PC-3 (cell line): Measurements from ENCODE around the gene FILIP1L. TPM values are rescaled to one million over a fixed set of nuclear protein-coding genes. Genes with fewer than 3 reads are reported as not detected.

ENCODE experiments used
- ATAC-seq: fragments of 200-7000 bp; cut with Tn5 transposase; 2 replicates; pipeline ENCODE4 v1.9.1; 2020; ENCODE audit warnings: mild to moderate bottlenecking, moderate library complexity
- BruUV-seq: library from RNA; stranded (reverse); fragments of 400-500 nt; replicated peaks from 2 replicates; lab custom pipeline; 2021; lab: Mats Ljungman, UMichigan
- CTCF ChIA-PET: fragments of 300-600 bp; sonication (Branson Sonifier 250); formaldehyde crosslinking; loops from one replicate; lab custom pipeline; 2022; ENCODE audit warnings: antibody characterized with exemption; lab: Charles Lee
- POLR2A ChIA-PET: fragments of 300-600 bp; sonication (Branson Sonifier 250); formaldehyde crosslinking; loops from one replicate; lab custom pipeline; 2022; ENCODE audit warnings: antibody characterized with exemption; ENCODE audit not compliant: unreplicated experiment; lab: Charles Lee
- DNase-seq: peaks from one replicate; pipeline ENCODE4 v3.0.0-alpha.2; 2015
- H2AFZ ChIP-seq: fragments of 300-600 bp; sonication (generic); 2 replicates; pipeline ENCODE4 v1.6.0; 2016; ENCODE audit warnings: antibody characterized with exemption, low read length
- H3F3A ChIP-seq: fragments of 300-600 bp; sonication (generic); one replicate; pipeline ENCODE4 v1.6.0; 2017; ENCODE audit warnings: antibody characterized with exemption, low read length, control low read depth, mild to moderate bottlenecking; ENCODE audit not compliant: unreplicated experiment
- H3K27ac ChIP-seq: fragments of 300-600 bp; sonication (generic); 2 replicates; pipeline ENCODE4 v1.5.1; 2016; ENCODE audit warnings: mild to moderate bottlenecking, low read length
- H3K27me3 ChIP-seq: fragments of 300-600 bp; sonication (generic); 2 replicates; pipeline ENCODE4 v1.6.1; 2016; ENCODE audit warnings: low read length, mixed read lengths
- H3K36me3 ChIP-seq: fragments of 300-600 bp; sonication (generic); 2 replicates; pipeline ENCODE4 v1.6.1; 2016; ENCODE audit warnings: low read depth, mixed run types, low read length, mixed read lengths
- H3K4me1 ChIP-seq: fragments of 300-600 bp; sonication (generic); 2 replicates; pipeline ENCODE4 v1.5.1; 2016; ENCODE audit warnings: low read length; ENCODE audit not compliant: insufficient read depth
- H3K4me2 ChIP-seq: fragments of 300-600 bp; sonication (generic); 2 replicates; pipeline ENCODE4 v1.6.0; 2016; ENCODE audit warnings: low read length
- H3K4me3 ChIP-seq: fragments of 300-600 bp; sonication (generic); 2 replicates; pipeline ENCODE4 v1.5.1; 2016; ENCODE audit warnings: mild to moderate bottlenecking, low read length, mixed read lengths
- H3K79me2 ChIP-seq: fragments of 300-600 bp; sonication (generic); 2 replicates; pipeline ENCODE4 v1.6.1; 2017; ENCODE audit warnings: low read length, mixed read lengths
- H3K9ac ChIP-seq: fragments of 300-600 bp; sonication (generic); 2 replicates; pipeline ENCODE4 v1.6.0; 2016; ENCODE audit warnings: mild to moderate bottlenecking, low read length
- H3K9me2 ChIP-seq: fragments of 300-600 bp; sonication (generic); replicated peaks from 2 replicates; pipeline ENCODE4 v1.6.1; 2016; ENCODE audit warnings: mixed run types, low read length, mixed read lengths
- H3K9me3 ChIP-seq: fragments of 300-600 bp; sonication (generic); 2 replicates; pipeline ENCODE4 v1.6.1; 2016; ENCODE audit warnings: low read length, mixed read lengths
- H4K20me1 ChIP-seq: fragments of 300-600 bp; sonication (generic); 2 replicates; pipeline ENCODE4 v1.6.1; 2016; ENCODE audit warnings: low read length, mixed read lengths
- EZH2 ChIP-seq: fragments of 300-600 bp; sonication (generic); IDR thresholded peaks from one replicate; pipeline ENCODE4 v1.6.1; 2017; ENCODE audit warnings: antibody characterized with exemption, mild to moderate bottlenecking, low read length; ENCODE audit not compliant: unreplicated experiment
- EZH2phosphoT487 ChIP-seq: fragments of 300-600 bp; sonication (generic); IDR thresholded peaks from 2 replicates; pipeline ENCODE4 v1.6.1; 2018; ENCODE audit warnings: mild to moderate bottlenecking, antibody characterized with exemption, low read length, borderline replicate concordance
- intact Hi-C: fragments of 100-400 bp; cut with micrococcal nuclease; formaldehyde crosslinking; loops from 2 replicates; pipeline ENCODE4 v1.9.0; 2023
- total RNA-seq: library from RNA; depleted of rRNA; stranded (reverse); fragments of >200 nt; gene quantifications from 2 replicates; pipeline ENCODE4 v1.2.3, GENCODE V29; 2014
- TF ChIP-seq, protein P1 (sequence below): fragments of 300-600 bp; sonication (generic); conservative IDR thresholded peaks from 2 replicates; pipeline ENCODE4 v1.5.1; 2017; ENCODE audit warnings: antibody characterized with exemption, low read depth, mild to moderate bottlenecking, low read length

The FILIP1L gene
- total RNA-seq, 1 experiment from 2014 or later: not detected

- Histone ChIP-seq H3K79me2 (peaks cover 25% of the 10 kb centered on the region), H3K36me3 (no peaks in the 10 kb centered on the region), H3F3A (no peaks in the 10 kb centered on the region), H3K9me3 (no peaks in the 10 kb centered on the region), H4K20me1 (no peaks in the 10 kb centered on the region), H3K4me1 (peaks cover 6% of the 10 kb centered on the region; the same call in 1 of the 2 replicates), H3K4me2 (no peak overlapping the region), H3K27me3 (no peaks in the 10 kb centered on the region), H3K4me3 (no peak overlapping the region), H3K9me2 (no peaks in the 10 kb centered on the region), H2AFZ (no peak overlapping the region), H3K9ac (no peak overlapping the region), H3K27ac (no peak overlapping the region)
- ChIA-PET CTCF (no interaction called here), POLR2A (no interaction called here)
- TF ChIP-seq EZH2phosphoT487: no peak
- TF ChIP-seq EZH2: no peak
- TF ChIP-seq, protein P1, sequence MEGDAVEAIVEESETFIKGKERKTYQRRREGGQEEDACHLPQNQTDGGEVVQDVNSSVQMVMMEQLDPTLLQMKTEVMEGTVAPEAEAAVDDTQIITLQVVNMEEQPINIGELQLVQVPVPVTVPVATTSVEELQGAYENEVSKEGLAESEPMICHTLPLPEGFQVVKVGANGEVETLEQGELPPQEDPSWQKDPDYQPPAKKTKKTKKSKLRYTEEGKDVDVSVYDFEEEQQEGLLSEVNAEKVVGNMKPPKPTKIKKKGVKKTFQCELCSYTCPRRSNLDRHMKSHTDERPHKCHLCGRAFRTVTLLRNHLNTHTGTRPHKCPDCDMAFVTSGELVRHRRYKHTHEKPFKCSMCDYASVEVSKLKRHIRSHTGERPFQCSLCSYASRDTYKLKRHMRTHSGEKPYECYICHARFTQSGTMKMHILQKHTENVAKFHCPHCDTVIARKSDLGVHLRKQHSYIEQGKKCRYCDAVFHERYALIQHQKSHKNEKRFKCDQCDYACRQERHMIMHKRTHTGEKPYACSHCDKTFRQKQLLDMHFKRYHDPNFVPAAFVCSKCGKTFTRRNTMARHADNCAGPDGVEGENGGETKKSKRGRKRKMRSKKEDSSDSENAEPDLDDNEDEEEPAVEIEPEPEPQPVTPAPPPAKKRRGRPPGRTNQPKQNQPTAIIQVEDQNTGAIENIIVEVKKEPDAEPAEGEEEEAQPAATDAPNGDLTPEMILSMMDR: no peak
- intact Hi-C loops: no loop called here
- ATAC-seq (no peak), DNase-seq (no peak)
- BruUV-seq: no TSS peak
Measured at GRCh38 chr3:99882436-99883137, 231.7 kb downstream of the FILIP1L start.

DNA sequence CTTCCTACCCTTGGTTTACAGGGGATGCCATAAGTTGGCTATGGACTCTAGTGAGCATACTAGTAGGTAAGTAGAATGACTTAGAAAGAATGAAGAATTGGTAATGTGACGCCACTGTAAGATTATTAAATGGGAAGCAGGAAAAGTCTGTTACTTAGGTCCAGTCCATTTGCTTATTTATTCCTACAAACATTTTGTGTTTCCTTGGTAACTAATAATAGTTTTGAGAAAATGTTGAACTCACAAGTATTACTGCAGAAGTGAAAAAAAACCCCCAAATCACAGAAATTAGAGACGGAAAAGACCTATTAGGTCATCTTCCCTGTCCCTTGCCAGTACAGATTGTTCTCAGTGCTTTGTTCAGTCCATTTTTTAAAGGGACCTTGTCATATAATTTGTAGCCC is 233.2 kb downstream of the FILIP1L start:
- no peaks in the 10 kb centered on the region for H3K36me3 ChIP-seq
- no TSS peak for BruUV-seq
- DNase-seq: no peak
- ChIA-PET CTCF (no interaction called here), POLR2A (no interaction called here)
- no peak for ATAC-seq
- no peak overlapping the region for H2AFZ ChIP-seq
- H4K20me1 ChIP-seq: no peaks in the 10 kb centered on the region
- no peaks in the 10 kb centered on the region for H3F3A ChIP-seq
- TF ChIP-seq, protein P1: no peak
- TF ChIP-seq EZH2phosphoT487 (no peak), EZH2 (no peak)
- H3K27me3 ChIP-seq: no peaks in the 10 kb centered on the region
- peaks cover 9% of the 10 kb centered on the region; the same call in 1 of the 2 replicates for H3K4me1 ChIP-seq
- no peak overlapping the region for H3K9ac ChIP-seq
- no peaks in the 10 kb centered on the region for H3K9me3 ChIP-seq
- no peak overlapping the region for H3K27ac ChIP-seq
- intact Hi-C loops: no loop called here
- no peaks in the 10 kb centered on the region for H3K9me2 ChIP-seq
- no peak overlapping the region for H3K4me3 ChIP-seq
- H3K4me2 ChIP-seq: no peak overlapping the region
- H3K79me2 ChIP-seq: peaks cover 25% of the 10 kb centered on the region

- H3K79me2 ChIP-seq: peaks cover 30% of the 10 kb centered on the region
- no peaks in the 10 kb centered on the region for H3K9me2 ChIP-seq
- intact Hi-C loops: no loop called here
- no peaks in the 10 kb centered on the region for H3K27me3 ChIP-seq
- DNase-seq (no peak), ATAC-seq (no peak)
- no peak overlapping the region for H3K4me3 ChIP-seq
- no peaks in the 10 kb centered on the region for H4K20me1 ChIP-seq
- ChIA-PET POLR2A (no interaction called here), CTCF (no interaction called here)
- H3K4me1 ChIP-seq: peaks cover 9% of the 10 kb centered on the region; the same call in 1 of the 2 replicates
- no peak overlapping the region for H3K4me2 ChIP-seq
- H3F3A ChIP-seq: no peaks in the 10 kb centered on the region
- no TSS peak for BruUV-seq
- no peak overlapping the region for H2AFZ ChIP-seq
- H3K9ac ChIP-seq: no peak overlapping the region
- H3K9me3 ChIP-seq: no peaks in the 10 kb centered on the region
- H3K36me3 ChIP-seq: no peaks in the 10 kb centered on the region
- TF ChIP-seq, protein P1: no peak
- TF ChIP-seq EZH2: no peak
- TF ChIP-seq EZH2phosphoT487: no peak
- no peak overlapping the region for H3K27ac ChIP-seq
Measured at GRCh38 chr3:99879275-99879674, 235.0 kb downstream of the FILIP1L start.
